Heart left ventricle (tissue), 16 donors: ENCODE measurements around the gene FBN1. TPM values are rescaled to one million over a fixed set of nuclear protein-coding genes. Genes with fewer than 3 reads are reported as not detected.

Experiments
- ATAC-seq, 4 donors: fragments of 200-7000 bp; cut with Tn5 transposase; one replicate each; pipeline ENCODE4 v1.9.1; 2020 to 2022; ENCODE audit warnings: moderate library complexity in 4 of 4, mild to moderate bottlenecking in 3 of 4, moderate number of reproducible peaks in 1 of 4
- DNase-seq, 5 donors: peaks; one replicate each; pipeline ENCODE4 v3.0.0-alpha.2; 2020
- H3K27ac ChIP-seq, 12 donors: fragments of 200-600 bp; sonication (generic) in 4 of 12; one replicate each; pipeline versions ENCODE4 v1.5.0 to v1.8.0; 2016 to 2022; ENCODE audit warnings: mild to moderate bottlenecking in 2 of 12
- H3K27me3 ChIP-seq, 9 donors: fragments of 200-600 bp; sonication (generic) in 2 of 9; one replicate each; pipeline versions ENCODE4 v1.5.1 to v1.8.0; 2016 to 2022; ENCODE audit warnings: mild to moderate bottlenecking in 3 of 9
- H3K36me3 ChIP-seq, 9 donors: fragments of 200-600 bp; sonication (generic) in 2 of 9; one replicate each; pipeline versions ENCODE4 v1.5.0 to v1.8.0; 2018 to 2022; ENCODE audit warnings: mild to moderate bottlenecking in 2 of 9
- H3K4me1 ChIP-seq, 12 donors: fragments of 200-600 bp; sonication (generic) in 4 of 12; one replicate each; pipeline versions ENCODE4 v1.5.0 to v1.8.0; 2016 to 2022; ENCODE audit warnings: mild to moderate bottlenecking in 3 of 12
- H3K4me3 ChIP-seq, 12 donors: fragments of 200-600 bp; sonication (generic) in 4 of 12; one replicate each; pipeline versions ENCODE4 v1.5.0 to v1.8.0; 2017 to 2022; ENCODE audit warnings: mild to moderate bottlenecking in 9 of 12, moderate library complexity in 4 of 12
- H3K9me3 ChIP-seq, 12 donors: fragments of 200-600 bp; sonication (generic) in 4 of 12; one replicate each; pipeline versions ENCODE4 v1.5.0 to v1.8.0; 2016 to 2022; ENCODE audit warnings: mild to moderate bottlenecking in 1 of 12
- CTCF ChIP-seq, 12 donors: fragments of 200-600 bp; sonication (generic) in 4 of 12; IDR thresholded peaks; one replicate each; pipeline versions ENCODE4 v1.5.0 to v1.8.0; 2018 to 2022; ENCODE audit warnings: antibody characterized with exemption in 12 of 12, mild to moderate bottlenecking in 5 of 12
- POLR2A ChIP-seq, 2 donors: fragments of 450-650 bp; IDR thresholded peaks; one replicate each; pipeline ENCODE4 v1.6.1; 2017; ENCODE audit warnings: antibody characterized with exemption in 2 of 2, mild to moderate bottlenecking in 2 of 2, moderate library complexity in 2 of 2
- WGBS, 4 donors: extraction: QIAGEN DNeasy Blood & Tissue Kit in 2 of 4; methylation state at CpG; one replicate each; pipeline versions ENCODE4 v1.1.5 to v1.1.7; 2013 to 2018; 5-methylcytosine and 5-hydroxymethylcytosine counted together
- intact Hi-C, 10 donors: fragments of 100-400 bp; cut with DNase I; formaldehyde crosslinking; loops; one replicate each; pipeline versions ENCODE4 v1.11.1 to v1.14.2; 2022
- polyA plus RNA-seq, 2 donors: library from polyadenylated mRNA; stranded (reverse); fragments of 200-250 nt; gene quantifications; one replicate each; pipeline ENCODE4 v1.2.3, GENCODE V29; 2013
- total RNA-seq, 9 donors: library from RNA; depleted of rRNA in 2 of 9; stranded (reverse); fragments of >200 nt in 2 of 9; fragmentation: NEBNext Ultra II Directional in 3 of 9; extraction: Animal tissue kit (Norgen Biotek cat#: 25700) in 3 of 9; gene quantifications; one replicate each; pipeline versions ENCODE4 v1.1.0 to v1.2.4, GENCODE V29; 2016 to 2023
- donor health status: ischemic (EF 13 %, LVEDD 7.1; RV severe dilation, severe dysfunction).
- donor health status: healthy with polysubstance abuse.
- donor health status: DM: no; HTN: yes; CAD: no.
- donor health status: DM: no; HTN: no; CAD: no.
- donor health status: ischemic (EF 25% LVEDD 6.9; RV normal size, moderate dysfunction).
- donor health status: ischemic (EF 25% LVEDD 5.7; RV mildly dilated, moderate dysfunction).
- donor health status: healthy.
- donor health status: DM: yes; HTN: yes; CAD: no.
- donor health status: ischemic (EF 35%, LVEDD 5.7; RV mildly dilated, moderate dysfunction).
- donor health status: nonischemic (EF 11% LVEDD 7.7; RV severe dilation, severe dysfunction).
- donor health status: DM: yes; HTN: yes; CAD: no.
- donor health status: PGD.
- donor health status: ischemic (EF 29% LVEDD 5.4; RV normal size, mild dysfunction).
- donor health status: nonischemic (EF 23%, LVEDD 6.1; RV moderate dilation, normal function).

FBN1 gene
- total and polyA plus RNA-seq, 11 donors: 5.7 to 115 (median 31.4) TPM

GRCh38 chr15:48396020-48396419 is 249.5 kb downstream of the FBN1 start:
- WGBS, 4 donors: 42 to 60% (median 52%) methylated on average over 5 of the region's 5 CpGs
- TF ChIP-seq POLR2A (IDR thresholded peaks at IDR 0.05): no peak
- no peak for ATAC-seq
- Histone ChIP-seq H3K27me3 (no peaks in the 10 kb centered on the region), H3K27ac (peak overlapping the region in 11 of 12 donors; percentile 20 to 70 (median 53)), H3K9me3 (no peaks in the 10 kb centered on the region), H3K4me3 (no peak overlapping the region), H3K36me3 (no peaks in the 10 kb centered on the region), H3K4me1 (peaks cover 0 to 58% (median 11%) of the 10 kb centered on the region in 12 donors)
- intact Hi-C loops: no loop called here
- no peak for DNase-seq

GRCh38 chr15:48395521-48396011 is 249.9 kb downstream of the FBN1 start:
- Histone ChIP-seq H3K36me3 (no peaks in the 10 kb centered on the region), H3K27ac (peak overlapping the region in 10 of 12 donors; percentile 25 to 70 (median 50)), H3K9me3 (no peaks in the 10 kb centered on the region), H3K27me3 (no peaks in the 10 kb centered on the region), H3K4me3 (no peak overlapping the region), H3K4me1 (peaks cover 0 to 58% (median 11%) of the 10 kb centered on the region in 12 donors)
- intact Hi-C loops: no loop called here
- DNase-seq (peak in 4 of 5 donors; percentile 46 to 86 (median 66)), ATAC-seq (peak; percentile 60 to 80 (median 71))
- TF ChIP-seq CTCF (IDR thresholded peaks at IDR 0.05) (no peak), POLR2A (IDR thresholded peaks at IDR 0.05) (no peak)
- WGBS, 4 donors: 62 to 85% (median 77%) methylated on average over 4 to 5 of the region's 5 CpGs

GRCh38 chr15:48394970-48395369 is 250.5 kb downstream of the FBN1 start:
- Histone ChIP-seq H3K36me3 (no peaks in the 10 kb centered on the region), H3K4me1 (peaks cover 0 to 59% (median 11%) of the 10 kb centered on the region in 12 donors), H3K27me3 (no peaks in the 10 kb centered on the region), H3K9me3 (no peaks in the 10 kb centered on the region), H3K4me3 (no peak overlapping the region), H3K27ac (peak overlapping the region in 10 of 12 donors; percentile 15 to 70 (median 54))
- ATAC-seq (no peak), DNase-seq (no peak)
- WGBS, 4 donors: 85 to 86% (median 85%) methylated on average over 3 to 4 of the region's 4 CpGs
- intact Hi-C loops: no loop called here
- no peak for TF ChIP-seq CTCF (IDR thresholded peaks at IDR 0.05)
- TF ChIP-seq POLR2A (IDR thresholded peaks at IDR 0.05): no peak

GRCh38 chr15:48393645-48394506 is 251.6 kb downstream of the FBN1 start:
- no peak overlapping the region for H3K4me3 ChIP-seq
- ATAC-seq: peak; percentile 24 to 68 (median 40)
- intact Hi-C loops: no loop called here

More at GRCh38 chr15:48393645-48394506, 251.6 kb downstream of the FBN1 start:
- no peaks in the 10 kb centered on the region for H3K27me3 ChIP-seq
- peak overlapping the region in 10 of 12 donors; percentile 13 to 70 (median 59) for H3K27ac ChIP-seq
- H3K4me1 ChIP-seq: peaks cover 0 to 70% (median 11%) of the 10 kb centered on the region in 12 donors
- peak; percentile 28 to 65 (median 61) for DNase-seq
- no peaks in the 10 kb centered on the region for H3K9me3 ChIP-seq
- 65 to 79% (median 73%) methylated on average over 15 of the region's 15 CpGs for WGBS, 4 donors
- TF ChIP-seq POLR2A (IDR thresholded peaks at IDR 0.05) (no peak), CTCF (IDR thresholded peaks at IDR 0.05) (no peak)
- H3K36me3 ChIP-seq: no peaks in the 10 kb centered on the region
